DLD1 (cell line): ENCODE data around the gene NFE2.

ENCODE experiments used
- in situ Hi-C: cut with HindIII; loops from 2 replicates; pipeline ENCODE4 v1.10.0; 2017; ENCODE audit warnings: low sequenced_read_pairs

Gene NFE2

DNA sequence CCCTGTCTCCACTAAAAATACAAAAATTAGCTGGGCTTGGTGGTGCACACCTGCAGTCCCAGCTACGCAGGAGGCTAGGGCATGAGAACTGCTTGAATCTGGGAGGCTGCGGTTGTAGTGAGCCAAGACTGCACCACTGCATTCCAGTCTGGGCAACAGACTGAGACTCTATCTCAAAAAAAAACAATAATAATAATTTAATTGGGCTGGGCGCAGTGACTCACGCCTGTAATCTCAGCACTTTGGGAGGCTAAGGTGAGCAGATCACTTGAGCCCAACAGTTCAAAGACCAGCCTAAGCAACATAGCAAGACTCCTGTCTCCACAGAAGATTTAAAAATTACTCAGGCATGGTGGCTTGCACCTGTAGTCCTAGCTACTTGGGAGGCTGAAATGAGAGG lies 47.6 kb downstream of the NFE2 start:
- in situ Hi-C loops = no loop called here

DNA sequence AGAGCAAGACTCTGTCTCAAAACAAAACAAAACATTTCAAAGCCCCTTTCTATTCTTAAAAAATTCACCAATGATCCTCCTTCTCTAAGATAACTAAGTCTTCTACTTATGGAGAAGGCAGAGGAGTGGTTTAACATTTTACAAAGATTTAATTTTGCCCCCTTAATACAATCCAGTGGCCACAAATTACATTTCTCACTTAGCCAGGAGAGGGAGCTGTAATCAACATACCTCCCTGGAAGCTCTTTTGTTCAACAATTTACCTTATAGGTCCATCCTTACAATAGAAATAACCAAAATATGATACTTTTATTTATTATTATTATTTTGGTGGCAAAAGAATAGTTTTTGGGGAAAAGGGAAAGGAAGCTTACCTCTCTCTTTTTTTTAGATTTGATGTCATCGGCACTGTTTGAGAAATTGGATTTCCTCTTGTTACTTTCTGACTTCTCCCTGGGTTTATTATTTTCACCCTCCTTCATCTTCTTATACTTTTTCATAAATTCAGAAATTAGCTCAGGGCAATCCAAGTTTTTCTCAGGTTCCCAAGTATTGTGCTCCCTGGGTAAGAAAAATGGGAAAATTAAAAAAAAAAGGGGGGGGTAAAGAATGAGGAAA lies 49.0 kb downstream of the NFE2 start:
- in situ Hi-C loops = no loop called here

DNA sequence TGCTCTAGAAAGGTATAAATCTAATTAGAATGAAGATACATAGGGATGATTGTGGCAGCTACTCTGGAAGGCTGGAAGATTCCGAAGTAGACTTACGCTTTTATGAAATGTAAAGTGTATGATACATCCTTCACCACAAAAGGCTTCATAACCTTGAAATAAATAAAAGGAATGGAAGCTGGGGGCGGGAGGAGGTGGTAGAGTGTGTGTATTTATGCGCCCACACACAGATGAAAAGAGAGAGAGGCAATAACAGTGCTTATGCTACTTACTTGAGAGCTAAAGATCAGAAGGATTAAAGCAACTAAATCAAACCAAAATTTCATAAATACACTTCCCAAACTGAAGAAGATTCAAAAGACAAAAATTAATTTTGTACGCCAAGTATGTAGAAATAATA lies 51.3 kb downstream of the NFE2 start:
- in situ Hi-C loops = no loop called here

DNA sequence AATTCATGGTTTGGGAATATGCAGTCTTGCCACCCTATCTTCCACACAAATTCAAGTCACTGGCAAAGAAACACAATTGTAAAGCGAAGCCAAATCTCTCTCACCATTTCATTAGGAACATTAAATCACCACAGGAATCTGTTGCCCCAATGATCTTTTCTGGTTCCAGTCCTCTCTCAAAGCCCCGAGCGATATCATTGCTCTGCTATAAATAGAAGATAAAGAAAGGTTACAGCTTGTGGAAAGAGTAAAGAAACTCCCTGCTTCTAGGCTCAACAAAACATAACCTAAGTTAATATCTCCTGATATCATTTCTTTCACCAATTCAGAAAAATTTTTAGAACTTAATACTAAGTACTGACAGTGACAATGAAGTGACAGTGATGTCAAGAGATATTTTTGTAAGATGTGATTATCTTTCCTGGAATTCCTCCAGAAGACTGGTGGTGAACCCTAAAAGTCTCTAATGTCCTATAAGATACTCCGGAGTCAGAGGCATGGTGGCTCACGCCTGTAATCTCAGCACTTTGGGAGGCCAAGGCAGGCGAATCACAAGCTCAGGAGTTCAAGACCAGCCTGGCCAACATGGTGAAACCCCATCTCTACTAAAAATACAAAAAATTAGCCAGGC lies 54.7 kb downstream of the NFE2 start:
- in situ Hi-C loops = no loop called here
